Skeletal muscle cell (primary cell): Measurements from ENCODE around the gene GNRH2.

Experiments used
- DNase-seq: peaks from one replicate; pipeline ENCODE4 v3.0.0-alpha.2; 2010; ENCODE audit warnings: low read depth
- H3K4me3 ChIP-seq: 2 replicates; pipeline ENCODE4 v1.5.1; 2011; ENCODE audit warnings: low read depth, mild to moderate bottlenecking, control low read depth, low read length, moderate library complexity

GNRH2 gene

DNA sequence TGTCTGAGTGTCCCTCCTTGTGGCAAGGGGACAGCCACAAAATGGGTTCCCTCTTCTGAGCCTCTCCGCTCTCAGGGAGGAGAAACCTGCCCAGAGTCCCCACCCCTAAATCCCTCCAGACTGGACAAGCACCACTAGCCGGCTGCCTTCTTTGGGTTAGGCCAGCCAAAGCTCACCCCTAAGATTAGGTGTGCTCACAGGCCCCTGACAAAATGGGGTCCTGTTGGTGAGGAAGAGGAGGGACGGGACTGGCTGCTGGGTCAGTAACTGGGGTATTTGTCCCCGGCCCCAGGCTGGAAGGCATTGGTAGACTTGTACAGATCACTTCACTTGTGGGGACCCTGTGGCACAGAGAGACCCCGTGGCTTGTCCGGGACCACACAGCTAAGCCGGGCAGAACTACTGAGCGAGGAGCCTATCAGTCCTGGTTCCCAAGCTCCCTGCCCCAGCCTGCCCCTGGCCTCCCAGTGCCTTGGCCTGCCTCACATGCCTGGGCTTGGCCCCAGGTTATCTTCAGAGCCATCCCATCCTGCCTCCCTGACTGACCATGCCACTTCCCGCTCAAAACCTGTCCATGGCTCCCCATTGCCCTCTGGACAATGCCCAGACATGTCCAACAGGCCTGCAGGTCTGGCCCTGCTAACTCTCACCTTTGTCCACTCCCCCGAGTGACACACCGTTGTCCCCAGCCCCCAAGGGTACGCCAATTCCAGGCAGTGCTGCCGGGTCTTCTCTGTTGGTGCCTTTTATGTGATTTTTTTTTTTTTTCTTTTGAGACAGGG, 51.6 kb downstream of the GNRH2 start:
- no peak overlapping the region for H3K4me3 ChIP-seq
- DNase-seq = no peak
